Activated T-helper 1 cell treated with anti-CD3 and anti-CD28 coated beads, Interleukin-12 subunit alpha, Interleukin-12 subunit beta, Interleukin-2, Interleukin-4 antibody, amounts not matched to agents 30 ng/mL and 10 ng/mL and 1 ng/mL, durations not matched to agents 14 hours and 24 hours and 36 hours (primary cell): ENCODE results near the gene TCF12. TPM values are rescaled to one million over a fixed set of nuclear protein-coding genes. Genes with fewer than 3 reads are reported as not detected.
"Not testable (repeated sequence)": the region's sequence is repeated elsewhere in the genome, so short reads cannot be mapped to it uniquely, and the experiment has no call there.

Source experiments
- DNase-seq: peaks from one replicate; pipeline ENCODE4 v3.0.0; 2021; ENCODE audit warnings: low spot score
- H3K27ac Mint-ChIP-seq: one replicate; pipeline ENCODE4 v1.8.0; 2021; ENCODE audit warnings: mild to moderate bottlenecking, mixed read lengths
- H3K27me3 Mint-ChIP-seq: one replicate; pipeline ENCODE4 v1.8.0; 2022; ENCODE audit warnings: mild to moderate bottlenecking, moderate library complexity, mixed read lengths; ENCODE audit not compliant: insufficient read depth
- H3K36me3 Mint-ChIP-seq: one replicate; pipeline ENCODE4 v1.8.0; 2021; ENCODE audit warnings: low read depth, mixed read lengths
- H3K4me1 Mint-ChIP-seq: one replicate; pipeline ENCODE4 v1.8.0; 2021; ENCODE audit warnings: low read depth, mixed read lengths
- H3K4me3 Mint-ChIP-seq: one replicate; pipeline ENCODE4 v1.8.0; 2021; ENCODE audit warnings: mild to moderate bottlenecking, moderate library complexity, mixed read lengths
- H3K9me3 Mint-ChIP-seq: one replicate; pipeline ENCODE4 v1.8.0; 2021; ENCODE audit warnings: mixed read lengths
- intact Hi-C: fragments of 100-400 bp; cut with micrococcal nuclease; formaldehyde crosslinking; loops from one replicate; pipeline ENCODE4 v1.15.1; 2024
- total RNA-seq: library from RNA; stranded (reverse); gene quantifications from 2 replicates; pipeline ENCODE4 v1.2.3, GENCODE V29; 2022

The TCF12 gene
- total RNA-seq, 1 donor from 2014 or later = 85.7 TPM

DNA sequence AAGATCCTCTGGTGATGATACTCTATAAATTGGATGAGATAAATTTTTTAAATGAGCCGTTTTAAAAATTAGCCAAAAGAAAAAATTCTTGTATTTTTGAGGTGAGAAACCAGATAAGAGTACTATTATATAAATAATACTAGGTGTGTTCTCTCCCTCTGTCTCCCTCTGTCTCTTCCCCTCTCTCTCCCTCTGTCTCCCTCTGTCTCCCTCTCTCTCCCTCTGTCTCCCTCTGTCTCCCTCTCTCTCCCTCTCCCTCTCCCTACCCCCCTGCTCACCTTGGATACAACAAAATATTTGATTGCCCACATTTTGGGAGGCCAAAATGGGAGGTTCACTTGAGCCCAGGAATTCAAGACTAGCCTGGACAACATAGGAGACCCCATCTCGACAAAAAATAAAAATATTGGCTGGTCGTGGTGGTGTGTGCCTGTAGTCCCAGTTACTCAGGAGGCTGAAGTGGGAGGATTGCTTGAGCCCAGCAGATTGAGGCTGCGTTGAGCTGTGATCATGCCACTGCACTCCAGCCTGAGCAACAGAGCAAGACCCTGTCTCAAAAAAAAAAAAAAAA is 168.5 kb downstream of the TCF12 start:
- Mint-ChIP-seq H3K4me3 (no peak overlapping the region), H3K9me3 (no peaks in the 10 kb centered on the region), H3K27ac (no peak overlapping the region), H3K27me3 (no peaks in the 10 kb centered on the region), H3K36me3 (peaks cover 4% of the 10 kb centered on the region), H3K4me1 (peaks cover 4% of the 10 kb centered on the region)
- intact Hi-C loops = no loop called here
- DNase-seq = no peak

DNA sequence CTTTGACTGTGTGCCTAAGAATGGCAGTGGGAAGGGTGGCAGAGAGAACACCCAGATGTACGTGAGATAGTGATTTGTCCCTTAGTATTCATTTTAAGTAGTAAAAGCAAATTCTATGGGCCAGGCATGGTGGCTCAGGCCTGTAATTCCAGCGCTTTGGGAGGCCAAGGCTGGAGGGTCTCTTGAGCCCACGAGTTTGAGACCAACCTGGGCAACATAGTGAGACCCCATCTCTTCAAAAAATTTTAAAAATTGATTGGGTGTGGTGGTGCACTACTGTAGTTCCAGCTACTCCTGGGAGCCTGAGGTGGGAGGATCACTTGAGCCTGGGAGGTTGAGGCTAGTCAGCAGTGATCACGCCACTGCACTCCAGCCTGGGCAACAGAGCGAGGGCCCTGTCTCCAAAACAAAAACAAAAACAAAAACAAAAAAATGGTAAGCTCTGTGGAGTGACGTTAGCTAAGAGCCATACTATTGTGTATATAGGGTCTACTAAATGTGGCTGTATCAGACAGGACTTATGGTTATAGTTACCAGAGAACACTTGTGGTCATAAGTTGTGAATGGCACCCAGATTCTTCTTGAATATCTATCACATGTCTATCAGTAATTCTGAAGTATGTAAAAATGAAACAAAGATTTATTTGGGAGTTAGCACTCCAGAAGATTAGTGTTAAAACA is 171.5 kb downstream of the TCF12 start:
- H3K36me3 Mint-ChIP-seq = peaks cover 7% of the 10 kb centered on the region
- peaks cover 11% of the 10 kb centered on the region for H3K4me1 Mint-ChIP-seq
- intact Hi-C loops = no loop called here
- DNase-seq = no peak
- no peak overlapping the region for H3K27ac Mint-ChIP-seq
- H3K27me3 Mint-ChIP-seq = no peaks in the 10 kb centered on the region
- no peaks in the 10 kb centered on the region for H3K9me3 Mint-ChIP-seq
- H3K4me3 Mint-ChIP-seq = no peak overlapping the region

DNA sequence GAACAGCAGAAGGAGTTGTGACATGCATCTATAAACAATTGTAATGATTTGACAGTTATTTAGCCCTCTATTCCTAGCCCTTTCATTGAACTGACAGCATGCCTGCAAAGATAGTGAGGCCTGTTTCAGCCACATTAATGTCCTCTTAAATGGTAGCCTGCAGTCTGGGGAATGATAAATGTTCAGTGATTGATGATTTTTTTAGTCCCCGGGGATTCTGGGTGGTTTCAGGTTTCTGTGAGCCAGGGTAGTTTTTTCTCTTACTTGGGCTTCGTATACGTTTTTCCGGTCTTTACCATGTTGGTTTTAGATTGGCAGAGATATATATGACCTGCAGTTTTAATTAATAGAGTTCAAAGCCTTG is 172.0 kb downstream of the TCF12 start:
- Mint-ChIP-seq H3K4me1 (peaks cover 11% of the 10 kb centered on the region), H3K9me3 (no peaks in the 10 kb centered on the region), H3K36me3 (peaks cover 10% of the 10 kb centered on the region), H3K27ac (no peak overlapping the region), H3K27me3 (no peaks in the 10 kb centered on the region), H3K4me3 (no peak overlapping the region)
- intact Hi-C loops = no loop called here
- DNase-seq = no peak

DNA sequence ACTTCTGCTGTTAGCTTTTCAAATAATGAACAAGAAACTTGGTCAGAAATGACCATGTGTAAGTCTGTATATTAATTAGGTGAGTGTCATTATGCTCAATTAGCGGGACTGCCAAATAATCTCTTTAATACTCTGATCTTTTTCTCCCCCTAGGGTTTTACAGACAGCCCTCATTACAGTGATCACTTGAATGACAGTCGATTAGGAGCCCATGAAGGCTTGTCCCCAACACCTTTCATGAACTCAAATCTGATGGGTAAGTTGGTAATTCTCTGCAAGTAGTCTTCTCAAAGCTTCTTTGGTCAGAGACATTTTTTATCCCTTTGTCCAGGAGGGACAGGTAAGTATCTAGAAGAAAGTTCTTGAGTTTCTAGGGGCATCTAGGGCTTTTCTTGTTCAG is 173.2 kb downstream of the TCF12 start:
- Mint-ChIP-seq H3K4me1 (peaks cover 11% of the 10 kb centered on the region), H3K36me3 (peaks cover 12% of the 10 kb centered on the region), H3K9me3 (no peaks in the 10 kb centered on the region), H3K4me3 (no peak overlapping the region), H3K27ac (no peak overlapping the region), H3K27me3 (no peaks in the 10 kb centered on the region)
- no peak for DNase-seq
- intact Hi-C loops = no loop called here

DNA sequence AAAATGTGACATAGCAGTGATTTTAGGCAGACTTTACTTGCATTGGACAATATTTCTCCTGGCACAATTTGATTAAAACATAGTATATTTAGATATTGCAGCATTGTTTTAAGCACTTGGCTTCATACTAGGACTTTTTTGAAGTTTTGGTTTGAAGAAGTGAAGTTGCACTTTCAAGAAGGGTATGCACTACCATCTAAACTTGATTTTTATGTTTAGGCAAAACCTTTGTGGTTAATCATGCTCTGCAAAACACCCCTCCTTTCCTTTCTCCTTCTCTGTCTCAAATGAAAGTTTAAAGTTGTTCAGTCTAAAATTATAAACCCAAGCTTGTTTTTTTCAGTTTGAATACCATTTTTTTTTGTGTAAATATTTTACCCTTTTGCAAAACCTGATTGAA is 173.8 kb downstream of the TCF12 start:
- Mint-ChIP-seq H3K27me3 (no peaks in the 10 kb centered on the region), H3K9me3 (no peaks in the 10 kb centered on the region), H3K4me1 (peaks cover 11% of the 10 kb centered on the region), H3K36me3 (peaks cover 12% of the 10 kb centered on the region), H3K4me3 (no peak overlapping the region), H3K27ac (no peak overlapping the region)
- DNase-seq = no peak
- intact Hi-C loops = no loop called here

DNA sequence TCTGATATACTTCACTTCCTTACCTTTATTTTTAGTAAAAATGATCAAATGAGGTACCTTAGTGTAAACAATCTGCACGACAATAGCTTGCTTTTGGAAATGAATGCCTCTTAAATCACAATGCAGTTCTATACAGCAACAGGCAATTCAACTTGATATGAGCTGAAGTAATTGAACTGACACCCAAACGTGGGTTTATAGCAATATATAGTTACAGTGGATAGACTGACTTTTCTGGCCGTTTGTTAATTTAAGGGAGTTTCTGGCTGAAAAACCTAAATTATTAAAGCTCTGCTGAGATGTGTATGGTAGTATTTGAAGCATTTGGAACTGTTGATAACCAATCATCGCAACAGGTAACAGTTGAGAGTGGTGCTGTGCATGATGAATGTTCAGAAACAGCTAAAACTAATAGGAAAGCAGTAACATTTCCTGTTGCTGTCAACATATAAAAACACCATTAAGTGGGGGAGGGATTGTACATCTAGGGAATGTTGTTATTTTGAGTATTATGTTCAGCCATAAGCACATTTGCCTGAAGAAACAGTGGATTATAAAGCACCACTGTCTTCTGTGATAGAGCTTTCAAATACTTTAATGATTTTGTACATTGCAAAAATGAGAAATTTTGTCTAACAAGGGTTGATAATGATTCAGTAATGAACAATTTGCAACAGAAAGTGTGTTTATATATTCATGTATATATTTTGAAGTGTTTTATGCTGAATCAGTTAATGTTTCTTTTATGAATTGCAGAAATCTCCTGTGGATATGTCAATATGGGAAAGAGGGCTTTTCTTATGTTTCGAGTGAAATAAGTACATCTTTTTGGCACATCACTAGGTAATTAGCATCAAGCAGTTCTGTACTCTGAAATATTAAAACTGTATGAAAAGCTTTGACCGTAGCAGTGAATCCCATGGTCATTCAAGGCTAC is 176.1 kb downstream of the TCF12 start:
- Mint-ChIP-seq H3K27ac (no peak overlapping the region), H3K4me3 (no peak overlapping the region), H3K36me3 (peaks cover 16% of the 10 kb centered on the region), H3K27me3 (no peaks in the 10 kb centered on the region), H3K4me1 (peaks cover 18% of the 10 kb centered on the region), H3K9me3 (peaks cover 4% of the 10 kb centered on the region)
- intact Hi-C loops = no loop called here
- DNase-seq = no peak

DNA sequence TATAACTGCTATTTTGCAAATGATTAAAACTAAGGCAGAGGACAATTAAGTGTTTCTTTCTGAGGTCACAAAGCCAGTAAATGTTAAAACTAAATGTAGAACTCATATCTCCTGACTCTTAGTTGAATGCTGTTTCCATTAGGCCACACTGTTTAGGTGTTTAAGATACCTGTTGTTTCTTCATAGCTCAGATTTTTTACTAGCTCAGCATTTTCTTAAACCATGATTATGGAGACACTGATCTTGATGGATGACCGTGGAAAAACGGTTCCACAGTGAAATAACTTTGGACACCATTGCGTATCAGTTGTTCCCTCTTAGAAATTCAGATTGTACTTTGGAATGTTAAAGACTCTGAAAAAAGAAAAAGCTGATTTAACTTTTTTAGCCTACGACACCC is 177.5 kb downstream of the TCF12 start:
- no peak overlapping the region for H3K4me3 Mint-ChIP-seq
- intact Hi-C loops = no loop called here

DNA sequence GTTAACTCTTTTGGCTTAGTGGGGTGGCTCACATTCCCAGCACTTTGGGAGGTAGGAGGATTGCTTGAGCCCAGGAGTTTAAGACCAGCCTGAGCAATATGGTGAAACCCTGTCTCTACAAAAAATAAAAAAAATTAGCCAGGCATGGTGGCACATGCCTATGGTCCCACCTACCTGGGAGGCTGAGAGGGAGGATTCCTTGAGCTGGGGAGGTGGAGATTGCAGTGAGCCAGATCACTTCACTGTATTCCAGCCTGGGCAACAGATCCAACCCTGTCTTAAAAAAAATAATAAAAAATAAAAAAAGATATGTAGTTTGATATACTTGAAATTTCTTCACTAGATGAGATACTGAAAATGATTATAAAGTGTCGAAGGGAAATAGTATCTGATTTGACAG is 178.8 kb downstream of the TCF12 start:
- Mint-ChIP-seq H3K36me3 (peaks cover 11% of the 10 kb centered on the region), H3K27me3 (no peaks in the 10 kb centered on the region), H3K9me3 (peaks cover 4% of the 10 kb centered on the region), H3K4me3 (no peak overlapping the region), H3K27ac (no peak overlapping the region), H3K4me1 (peaks cover 11% of the 10 kb centered on the region)
- DNase-seq = no peak
- intact Hi-C loops = no loop called here

More for the DNA sequence above, 177.5 kb downstream of the TCF12 start:
- Mint-ChIP-seq H3K9me3 (peaks cover 4% of the 10 kb centered on the region), H3K36me3 (peaks cover 16% of the 10 kb centered on the region), H3K27me3 (no peaks in the 10 kb centered on the region), H3K27ac (no peak overlapping the region), H3K4me1 (peaks cover 18% of the 10 kb centered on the region)
- DNase-seq = no peak

DNA sequence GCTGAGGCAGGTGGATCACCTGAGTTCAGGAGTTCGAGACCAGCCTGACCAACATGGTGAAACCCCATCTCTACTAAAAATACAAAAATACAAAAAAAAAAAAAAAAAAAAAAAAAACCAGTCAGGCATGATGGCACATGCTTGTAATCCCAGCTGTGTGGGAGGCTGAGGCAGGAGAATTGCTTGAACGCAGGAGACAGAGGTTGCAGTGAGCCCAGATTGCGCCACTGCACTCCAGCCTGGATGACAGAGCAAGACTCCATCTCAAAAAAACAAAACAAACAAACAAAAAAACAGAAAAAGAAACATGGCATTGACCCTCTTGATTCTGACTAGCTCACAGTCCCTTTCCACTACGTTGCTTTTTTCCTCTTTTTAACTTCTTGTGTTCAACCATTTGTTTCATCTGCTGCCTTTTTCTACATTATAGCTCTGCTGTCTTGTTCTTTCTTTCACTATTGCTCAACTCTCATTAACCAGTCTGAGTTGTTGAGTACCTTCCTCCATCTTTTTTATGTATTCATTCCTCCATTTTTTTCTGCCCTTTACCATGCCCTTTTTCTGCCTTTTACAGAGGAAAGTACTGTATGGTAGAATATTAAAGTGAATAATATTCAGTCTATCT is 179.6 kb downstream of the TCF12 start:
- H3K4me1 Mint-ChIP-seq, H3K36me3 Mint-ChIP-seq, H3K4me3 Mint-ChIP-seq, H3K27ac Mint-ChIP-seq, H3K9me3 Mint-ChIP-seq, H3K27me3 Mint-ChIP-seq, DNase-seq, intact Hi-C loops: not testable (repeated sequence)

DNA sequence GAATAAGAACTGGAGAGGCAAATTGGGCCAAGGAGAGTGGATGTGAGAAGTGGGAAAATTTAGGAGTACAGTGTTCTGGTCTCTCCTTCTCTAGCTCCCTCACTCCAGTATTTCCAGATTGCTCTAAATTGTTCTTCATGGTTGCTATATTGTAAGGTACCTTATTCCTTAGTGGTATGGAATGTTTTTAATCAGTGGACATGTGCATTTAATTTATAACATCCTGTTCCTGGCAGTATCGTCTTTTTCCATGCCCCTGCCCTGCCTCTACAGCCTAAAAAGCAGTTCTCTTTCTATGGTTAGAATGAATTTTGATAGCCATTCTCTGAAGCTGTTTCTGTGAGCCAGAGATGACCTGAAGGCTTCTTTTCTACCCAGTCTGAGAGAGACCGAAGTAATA is 180.5 kb downstream of the TCF12 start:
- H3K36me3 Mint-ChIP-seq = peaks cover 8% of the 10 kb centered on the region
- H3K9me3 Mint-ChIP-seq = peaks cover 4% of the 10 kb centered on the region
- no peak overlapping the region for H3K27ac Mint-ChIP-seq
- intact Hi-C loops = no loop called here
- DNase-seq = no peak
- peaks cover 7% of the 10 kb centered on the region for H3K4me1 Mint-ChIP-seq
- H3K27me3 Mint-ChIP-seq = no peaks in the 10 kb centered on the region
- no peak overlapping the region for H3K4me3 Mint-ChIP-seq

DNA sequence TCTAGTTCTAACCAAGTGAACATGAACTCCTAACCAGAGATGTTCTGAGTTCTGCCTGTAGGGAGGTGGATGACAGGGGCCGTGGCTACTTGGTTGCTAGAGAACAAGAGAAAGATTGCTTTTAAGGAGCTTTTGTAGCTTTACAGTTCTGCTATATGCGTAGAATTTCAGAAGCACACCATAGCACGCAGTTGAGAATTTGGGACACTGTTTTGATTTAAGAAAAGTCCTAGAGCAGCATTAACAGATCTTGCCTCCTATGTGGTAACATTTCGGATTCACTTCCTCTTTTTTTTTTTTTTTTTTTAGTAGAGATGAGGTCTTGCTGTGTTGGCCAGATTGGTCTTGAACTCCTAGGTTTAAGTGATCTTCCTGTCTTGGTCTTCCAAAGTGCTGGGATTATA is 181.7 kb downstream of the TCF12 start:
- no peaks in the 10 kb centered on the region for H3K27me3 Mint-ChIP-seq
- intact Hi-C loops = no loop called here
- DNase-seq = no peak
- H3K9me3 Mint-ChIP-seq = peaks cover 4% of the 10 kb centered on the region
- no peak overlapping the region for H3K4me3 Mint-ChIP-seq
- no peak overlapping the region for H3K27ac Mint-ChIP-seq
- peaks cover 7% of the 10 kb centered on the region for H3K4me1 Mint-ChIP-seq
- peaks cover 10% of the 10 kb centered on the region for H3K36me3 Mint-ChIP-seq

DNA sequence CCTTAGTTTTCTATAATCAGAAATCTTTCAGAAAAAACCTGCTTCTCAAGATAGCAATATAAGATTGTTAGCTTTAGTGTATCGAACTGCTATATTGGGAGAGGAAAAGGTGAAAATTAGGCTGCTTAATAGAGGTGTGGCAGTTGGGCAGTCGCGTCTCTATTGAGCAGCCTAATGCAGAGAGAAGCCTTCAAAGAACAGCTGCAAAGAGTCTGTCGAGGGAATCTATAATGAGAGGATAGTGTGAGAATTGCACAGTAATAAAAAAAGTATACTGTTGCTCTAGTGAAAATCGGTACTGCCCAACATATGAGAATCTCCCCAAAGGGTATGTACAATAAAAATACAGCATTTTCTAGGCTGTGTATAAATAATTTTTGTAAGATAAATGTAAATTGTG is 184.4 kb downstream of the TCF12 start:
- intact Hi-C loops = no loop called here
- peaks cover 9% of the 10 kb centered on the region for H3K36me3 Mint-ChIP-seq
- no peak for DNase-seq
- H3K27ac Mint-ChIP-seq = no peak overlapping the region
- H3K27me3 Mint-ChIP-seq = no peaks in the 10 kb centered on the region
- H3K4me1 Mint-ChIP-seq = peaks cover 7% of the 10 kb centered on the region
- no peak overlapping the region for H3K4me3 Mint-ChIP-seq
- peaks cover 4% of the 10 kb centered on the region for H3K9me3 Mint-ChIP-seq

DNA sequence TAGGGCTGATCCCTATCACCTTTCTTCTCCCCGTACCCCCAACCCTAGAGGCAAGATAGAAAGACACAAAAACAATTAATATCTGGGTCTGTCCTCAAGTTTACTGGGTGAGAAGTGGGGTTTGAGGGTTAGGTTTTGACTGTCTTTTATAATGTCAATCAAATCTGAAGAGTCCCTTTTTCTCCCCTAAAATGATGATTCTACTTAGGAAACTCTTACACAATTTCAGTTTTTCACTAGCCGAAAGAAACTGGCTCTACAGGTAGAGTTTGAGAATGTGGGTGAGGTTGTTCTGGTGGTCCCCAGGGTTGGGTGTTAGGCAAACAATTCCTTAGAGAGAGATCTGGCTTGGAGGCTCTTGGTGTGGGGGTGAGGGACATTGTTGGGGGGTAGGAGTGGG is 189.9 kb downstream of the TCF12 start:
- H3K9me3 Mint-ChIP-seq = no peaks in the 10 kb centered on the region
- no peaks in the 10 kb centered on the region for H3K27me3 Mint-ChIP-seq
- no peak for DNase-seq
- H3K4me1 Mint-ChIP-seq = peaks cover 7% of the 10 kb centered on the region
- no peak overlapping the region for H3K4me3 Mint-ChIP-seq
- intact Hi-C loops = no loop called here
- peaks cover 8% of the 10 kb centered on the region for H3K36me3 Mint-ChIP-seq
- no peak overlapping the region for H3K27ac Mint-ChIP-seq
